HEK293 (cell line): ENCODE measurements around the gene VAV3.

Experiments
- CTCF ChIA-PET: fragments of 350-600 bp; formaldehyde crosslinking; extraction: SDS; loops from one replicate; lab custom pipeline; 2021; ENCODE audit warnings: antibody characterized with exemption; lab: Yijun Ruan, JAX
- POLR2A ChIA-PET: fragments of 300-600 bp; formaldehyde crosslinking; extraction: SDS; loops from one replicate; lab custom pipeline; 2020; ENCODE audit warnings: antibody characterized with exemption, inconsistent platforms; lab: Yijun Ruan, JAX
- H3K27ac ChIP-seq: fragments of 200-500 bp; sonication (Bioruptor generic); 2 replicates; pipeline ENCODE4 v1.5.1; 2014; ENCODE audit warnings: low read depth, low read length, control low read depth, inconsistent platforms; ENCODE audit errors: extremely low read depth
- H3K36me3 ChIP-seq, 2 experiments: fragments of 200-500 bp in 1 of 2; sonication (Bioruptor generic) in 1 of 2; 1 replicate in 1 of 2; 2 replicates in 1 of 2; pipeline ENCODE4 v1.5.1; 2014 to 2017; ENCODE audit warnings: inconsistent platforms in 2 of 2, low read length in 2 of 2; ENCODE audit not compliant: control insufficient read depth in 2 of 2, insufficient read depth in 1 of 2
- H3K4me1 ChIP-seq: fragments of 200-500 bp; sonication (Bioruptor generic); 2 replicates; pipeline ENCODE4 v1.5.1; 2014; ENCODE audit warnings: mild to moderate bottlenecking, low read length, inconsistent platforms; ENCODE audit not compliant: control insufficient read depth, insufficient read depth
- H3K4me3 ChIP-seq: 2 replicates; pipeline ENCODE4 v1.5.1; 2011; ENCODE audit warnings: low read depth, mild to moderate bottlenecking, control low read depth, low read length, moderate library complexity
- H3K9me3 ChIP-seq: fragments of 200-500 bp; sonication (Bioruptor generic); 2 replicates; pipeline ENCODE4 v1.5.1; 2014; ENCODE audit warnings: low read depth, low read length, inconsistent platforms; ENCODE audit not compliant: control insufficient read depth, insufficient read depth
- HIC1 ChIP-seq: fragments of 450-650 bp; formaldehyde crosslinking; IDR thresholded peaks from 2 replicates; pipeline ENCODE4 v1.5.1; 2016; ENCODE audit warnings: missing biosample characterization, missing genetic modification characterization
- SETDB1 ChIP-seq: IDR thresholded peaks from one replicate; pipeline ENCODE4 v1.6.1; 2017; ENCODE audit warnings: mild to moderate bottlenecking, low read length, moderate library complexity, mixed read lengths; ENCODE audit not compliant: insufficient read length
- TSHZ1 ChIP-seq: fragments of 450-650 bp; formaldehyde crosslinking; IDR thresholded peaks from 2 replicates; pipeline ENCODE4 v1.5.1; 2016; ENCODE audit warnings: missing biosample characterization, missing genetic modification characterization, borderline replicate concordance
- ZBTB10 ChIP-seq: fragments of 450-650 bp; formaldehyde crosslinking; IDR thresholded peaks from 2 replicates; pipeline ENCODE4 v1.5.1; 2016; ENCODE audit warnings: missing biosample characterization, missing genetic modification characterization
- ZBTB17 ChIP-seq: fragments of 450-650 bp; formaldehyde crosslinking; IDR thresholded peaks from 2 replicates; pipeline ENCODE4 v1.5.1; 2016; ENCODE audit warnings: missing biosample characterization, missing genetic modification characterization
- ZBTB26 ChIP-seq: fragments of 450-650 bp; formaldehyde crosslinking; optimal IDR thresholded peaks from 2 replicates; pipeline ENCODE3; 2016; ENCODE audit warnings: missing biosample characterization, mild to moderate bottlenecking, missing genetic modification characterization
- ZBTB8A ChIP-seq: fragments of 450-650 bp; formaldehyde crosslinking; IDR thresholded peaks from 2 replicates; pipeline ENCODE4 v1.5.1; 2016; ENCODE audit warnings: missing biosample characterization, missing genetic modification characterization
- ZFHX2 ChIP-seq: fragments of 450-650 bp; formaldehyde crosslinking; conservative IDR thresholded peaks from 2 replicates; pipeline ENCODE4 v1.5.1; 2016; ENCODE audit warnings: missing biosample characterization, missing genetic modification characterization
- ZNF18 ChIP-seq: fragments of 450-650 bp; formaldehyde crosslinking; IDR thresholded peaks from 2 replicates; pipeline ENCODE4 v1.5.1; 2016; ENCODE audit warnings: missing biosample characterization, missing genetic modification characterization
- ZNF24 ChIP-seq: fragments of 450-650 bp; formaldehyde crosslinking; IDR thresholded peaks from 2 replicates; pipeline ENCODE4 v1.5.1; 2016; ENCODE audit warnings: missing biosample characterization, missing genetic modification characterization
- ZNF341 ChIP-seq: fragments of 450-650 bp; formaldehyde crosslinking; IDR thresholded peaks from 2 replicates; pipeline ENCODE4; 2016; ENCODE audit warnings: low read depth, missing biosample characterization, missing genetic modification characterization
- ZNF433 ChIP-seq: fragments of 450-650 bp; formaldehyde crosslinking; IDR thresholded peaks from 2 replicates; pipeline ENCODE4 v1.5.1; 2016; ENCODE audit warnings: missing biosample characterization, missing genetic modification characterization, low read depth
- ZNF530 ChIP-seq: fragments of 450-650 bp; formaldehyde crosslinking; IDR thresholded peaks from 2 replicates; pipeline ENCODE4 v1.5.1; 2016; ENCODE audit warnings: low read depth, missing biosample characterization, missing genetic modification characterization
- ZNF560 ChIP-seq: fragments of 450-650 bp; formaldehyde crosslinking; IDR thresholded peaks from 2 replicates; pipeline ENCODE4 v1.5.1; 2017; ENCODE audit warnings: missing biosample characterization, missing genetic modification characterization, borderline replicate concordance
- ZNF571 ChIP-seq: fragments of 450-650 bp; formaldehyde crosslinking; IDR thresholded peaks from 2 replicates; pipeline ENCODE4 v1.5.0; 2017; ENCODE audit warnings: missing biosample characterization, missing genetic modification characterization
- ZNF580 ChIP-seq: fragments of 450-650 bp; formaldehyde crosslinking; IDR thresholded peaks from 2 replicates; pipeline ENCODE4 v1.5.1; 2016; ENCODE audit warnings: missing biosample characterization, missing genetic modification characterization
- ZNF623 ChIP-seq: fragments of 450-650 bp; formaldehyde crosslinking; IDR thresholded peaks from 2 replicates; pipeline ENCODE4 v1.5.1; 2016; ENCODE audit warnings: missing biosample characterization, missing genetic modification characterization
- ZNF624 ChIP-seq: fragments of 450-650 bp; formaldehyde crosslinking; IDR thresholded peaks from 2 replicates; pipeline ENCODE4 v1.5.1; 2017; ENCODE audit warnings: missing biosample characterization, missing genetic modification characterization
- ZNF664 ChIP-seq: fragments of 450-650 bp; formaldehyde crosslinking; IDR thresholded peaks from 2 replicates; pipeline ENCODE4 v1.5.1; 2016; ENCODE audit warnings: missing biosample characterization, missing genetic modification characterization
- ZNF830 ChIP-seq: fragments of 450-650 bp; IDR thresholded peaks from 2 replicates; pipeline ENCODE4 v1.5.0; 2018; ENCODE audit warnings: missing biosample characterization, missing genetic modification characterization, low read depth, mild to moderate bottlenecking, moderate library complexity
- ZSCAN23 ChIP-seq: fragments of 450-650 bp; formaldehyde crosslinking; IDR thresholded peaks from 2 replicates; pipeline ENCODE4 v1.5.1; 2016; ENCODE audit warnings: missing biosample characterization, missing genetic modification characterization

The VAV3 gene

GRCh38 chr1:108011295-108011694 is 46.3 kb upstream of the VAV3 start:
- CTCF ChIA-PET, result no interaction called here
- no peaks in the 10 kb centered on the region for H3K4me1 ChIP-seq
- H3K27ac ChIP-seq, result no peak overlapping the region
- POLR2A ChIA-PET, result no interaction called here
- H3K4me3 ChIP-seq, result no peak overlapping the region
- TF ChIP-seq ZNF624 (tag by site-specific recombination) (no peak), ZNF433 (no peak), ZFHX2 (tag by site-specific recombination) (0 out of 2 replicates have a peak, but pooled peaks have one; percentile 10)
- no peaks in the 10 kb centered on the region for H3K36me3 ChIP-seq
- H3K9me3 ChIP-seq, result no peaks in the 10 kb centered on the region

- H3K36me3 ChIP-seq, result no peaks in the 10 kb centered on the region
- no peaks in the 10 kb centered on the region for H3K9me3 ChIP-seq
- H3K4me3 ChIP-seq, result no peak overlapping the region
- no peak overlapping the region for H3K27ac ChIP-seq
- H3K4me1 ChIP-seq, result no peaks in the 10 kb centered on the region
- ChIA-PET CTCF (no interaction called here), POLR2A (no interaction called here)
- no peak for TF ChIP-seq ZNF830 (tag by site-specific recombination)
- TF ChIP-seq ZNF571 (tag by site-specific recombination), result no peak
- no peak for TF ChIP-seq TSHZ1 (tag by site-specific recombination)
- TF ChIP-seq ZNF560 (tag by site-specific recombination), result no peak
- no peak for TF ChIP-seq ZNF18 (tag by site-specific recombination)
- no peak for TF ChIP-seq ZBTB26 (tag by site-specific recombination)
- TF ChIP-seq ZBTB17 (tag by site-specific recombination), result no peak
- TF ChIP-seq ZNF623, result no peak
- TF ChIP-seq ZNF24 (tag by site-specific recombination), result no peak
- no peak for TF ChIP-seq SETDB1
- no peak for TF ChIP-seq ZNF580 (tag by site-specific recombination)
- TF ChIP-seq ZBTB8A, result no peak
- no peak for TF ChIP-seq ZNF341 (tag by site-specific recombination)
- TF ChIP-seq ZNF530 (tag by site-specific recombination), result no peak
- TF ChIP-seq ZBTB10, result no peak
- no peak for TF ChIP-seq ZSCAN23 (tag by site-specific recombination)
- no peak for TF ChIP-seq ZNF664 (tag by site-specific recombination)
- no peak for TF ChIP-seq HIC1 (tag by site-specific recombination)
These were observed 45.6 kb upstream of the VAV3 start for GRCh38 chr1:108010581-108010980.
